H1 (cell line): ENCODE results near the gene ALDH5A1. TPM values are rescaled to one million over a fixed set of nuclear protein-coding genes. Genes with fewer than 3 reads are reported as not detected.

ENCODE experiments used
- CTCF ChIA-PET: fragments of 300-600 bp; sonication (Branson Sonifier 250); formaldehyde crosslinking; loops from one replicate; lab custom pipeline; 2021; ENCODE audit not compliant: partially characterized antibody; lab: Charles Lee
- POLR2A ChIA-PET: fragments of 300-600 bp; sonication (Branson Sonifier 250); formaldehyde crosslinking; loops from one replicate; lab custom pipeline; 2021; ENCODE audit warnings: inconsistent platforms; ENCODE audit not compliant: partially characterized antibody; lab: Charles Lee
- DNase-seq, 2 experiments: peaks; one replicate each; pipeline versions ENCODE4 v3.0.0 to v3.0.0-alpha.2; 2010 to 2022; ENCODE audit warnings: low spot score in 2 of 2, low read depth in 1 of 2, mixed read lengths in 1 of 2
- FAIRE-seq: peaks from 2 replicates; lab custom pipeline; 2011; peaks lifted over from hg19 to GRCh38; lab: Jason Lieb, UNC
- H2AFZ ChIP-seq: 2 replicates; pipeline ENCODE4 v1.8.1; 2012; ENCODE audit warnings: low read length, inconsistent platforms
- H2AK5ac ChIP-seq: 2 replicates; pipeline ENCODE4 v1.6.1; 2013; ENCODE audit warnings: low read depth, low read length
- H2BK120ac ChIP-seq: replicated peaks from 2 replicates; pipeline ENCODE3; 2013; ENCODE audit warnings: low read depth, low read length, inconsistent platforms
- H2BK12ac ChIP-seq: 2 replicates; pipeline ENCODE4 v1.6.1; 2013; ENCODE audit warnings: low read depth, low read length
- H2BK15ac ChIP-seq: 2 replicates; pipeline ENCODE4 v1.6.1; 2013; ENCODE audit warnings: low read length
- H2BK20ac ChIP-seq: 2 replicates; pipeline ENCODE4 v1.6.1; 2013; ENCODE audit warnings: low read length
- H2BK5ac ChIP-seq: 2 replicates; pipeline ENCODE4 v1.6.1; 2013; ENCODE audit warnings: low read depth, low read length
- H3K14ac ChIP-seq: 2 replicates; pipeline ENCODE4 v1.6.1; 2013; ENCODE audit warnings: inconsistent platforms; ENCODE audit not compliant: insufficient read length
- H3K18ac ChIP-seq: 2 replicates; pipeline ENCODE4 v1.6.1; 2013; ENCODE audit warnings: low read length; ENCODE audit errors: extremely low read depth
- H3K23ac ChIP-seq: 2 replicates; pipeline ENCODE4 v1.6.1; 2013; ENCODE audit warnings: inconsistent platforms; ENCODE audit not compliant: insufficient read length
- H3K23me2 ChIP-seq: 2 replicates; pipeline ENCODE4 v1.6.1; 2013; ENCODE audit warnings: low read depth, low read length
- H3K27ac ChIP-seq: 2 replicates; pipeline ENCODE4 v1.6.1; 2011; ENCODE audit warnings: low read depth, low read length, inconsistent platforms
- H3K27me3 ChIP-seq, 4 experiments: replicated peaks in 1 of 4; 1 replicate in 1 of 4; 2 replicates in 3 of 4; pipeline versions ENCODE4 v1.6.1 to v1.8.1; 2011 to 2013; ENCODE audit warnings: low read length in 3 of 4, mild to moderate bottlenecking in 3 of 4, inconsistent platforms in 2 of 4, mixed read lengths in 2 of 4, moderate library complexity in 1 of 4; ENCODE audit not compliant: control insufficient read depth in 3 of 4, insufficient read depth in 3 of 4; ENCODE audit errors: extremely low read depth in 1 of 4
- H3K36me3 ChIP-seq, 4 experiments: 2 replicates each; pipeline versions ENCODE4 v1.6.1 to v1.8.1; 2011 to 2013; ENCODE audit warnings: mild to moderate bottlenecking in 4 of 4, low read length in 3 of 4, moderate library complexity in 2 of 4, control low read depth in 1 of 4, inconsistent platforms in 1 of 4; ENCODE audit not compliant: insufficient read depth in 4 of 4, control insufficient read depth in 2 of 4
- H3K4ac ChIP-seq: replicated peaks from 2 replicates; pipeline ENCODE3; 2013; ENCODE audit warnings: low read length, low read depth, mixed read lengths, inconsistent platforms; ENCODE audit not compliant: insufficient read length
- H3K4me1 ChIP-seq, 4 experiments: replicated peaks in 1 of 4; 1 replicate in 1 of 4; 2 replicates in 3 of 4; pipeline versions ENCODE4 v1.6.1 to v1.8.1; 2011 to 2013; ENCODE audit warnings: low read length in 3 of 4, inconsistent platforms in 2 of 4, mixed read lengths in 1 of 4; ENCODE audit not compliant: insufficient read depth in 4 of 4, control insufficient read depth in 3 of 4
- H3K4me2 ChIP-seq, 2 experiments: 2 replicates each; pipeline versions ENCODE4 v1.6.1 to v1.8.1; 2011 to 2013; ENCODE audit warnings: low read depth in 2 of 2, low read length in 2 of 2, control low read depth in 1 of 2, inconsistent platforms in 1 of 2, mild to moderate bottlenecking in 1 of 2; ENCODE audit not compliant: insufficient read depth in 1 of 2
- H3K4me3 ChIP-seq, 4 experiments: fragments of 200-600, 300-600 bp in 1 of 4; sonication (generic), shearing (Covaris generic), sonication (Bioruptor Twin) in 1 of 4; 2 replicates each; pipeline versions ENCODE4 v1.5.1 to v1.8.1; 2011 to 2016; ENCODE audit warnings: low read length in 4 of 4, low read depth in 3 of 4, control low read depth in 2 of 4, inconsistent platforms in 2 of 4, mild to moderate bottlenecking in 2 of 4, mixed read lengths in 1 of 4, moderate library complexity in 1 of 4; ENCODE audit not compliant: insufficient read depth in 2 of 4; ENCODE audit errors: extremely low read depth in 1 of 4
- H3K56ac ChIP-seq: replicated peaks from 2 replicates; pipeline ENCODE3; 2013; ENCODE audit warnings: low read depth, mild to moderate bottlenecking, mixed read lengths, low read length, inconsistent platforms; ENCODE audit not compliant: insufficient read length
- H3K79me1 ChIP-seq: 2 replicates; pipeline ENCODE4 v1.6.1; 2013; ENCODE audit warnings: low read depth, low read length, control low read depth
- H3K79me2 ChIP-seq, 2 experiments: 2 replicates each; pipeline versions ENCODE4 v1.6.1 to v1.8.1; 2012 to 2013; ENCODE audit warnings: low read length in 2 of 2, mild to moderate bottlenecking in 2 of 2, inconsistent platforms in 1 of 2; ENCODE audit not compliant: insufficient read depth in 2 of 2, control insufficient read depth in 1 of 2
- H3K9ac ChIP-seq, 4 experiments: replicated peaks in 1 of 4; 1 replicate in 1 of 4; 2 replicates in 3 of 4; pipeline versions ENCODE4 v1.6.1 to v1.8.1; 2011 to 2013; ENCODE audit warnings: low read depth in 3 of 4, low read length in 3 of 4, control low read depth in 2 of 4, mild to moderate bottlenecking in 2 of 4, moderate library complexity in 2 of 4, inconsistent platforms in 1 of 4; ENCODE audit errors: extremely low read depth in 1 of 4
- H3K9me3 ChIP-seq, 2 experiments: 2 replicates each; pipeline versions ENCODE4 v1.6.1 to v1.8.1; 2012 to 2013; ENCODE audit warnings: mild to moderate bottlenecking in 2 of 2, moderate library complexity in 2 of 2, control low read depth in 1 of 2, inconsistent platforms in 1 of 2, low read depth in 1 of 2, low read length in 1 of 2, mixed read lengths in 1 of 2; ENCODE audit not compliant: insufficient read depth in 2 of 2
- H4K20me1 ChIP-seq, 2 experiments: replicated peaks in 1 of 2; 2 replicates each; pipeline versions ENCODE3 to v1.8.1; 2011 to 2013; ENCODE audit warnings: inconsistent platforms in 2 of 2, low read length in 2 of 2, mild to moderate bottlenecking in 1 of 2; ENCODE audit not compliant: insufficient read depth in 2 of 2, control insufficient read depth in 1 of 2
- H4K5ac ChIP-seq: 2 replicates; pipeline ENCODE4 v1.6.1; 2013; ENCODE audit warnings: low read length, low read depth, mixed read lengths, inconsistent platforms; ENCODE audit not compliant: insufficient read length
- H4K8ac ChIP-seq: 2 replicates; pipeline ENCODE4 v1.8.0; 2013; ENCODE audit warnings: mild to moderate bottlenecking, moderate library complexity, low read length, inconsistent platforms; ENCODE audit not compliant: insufficient read depth; ENCODE audit errors: extremely low read depth
- H4K91ac ChIP-seq: replicated peaks from 2 replicates; pipeline ENCODE3; 2013; ENCODE audit warnings: low read length, mixed read lengths, inconsistent platforms; ENCODE audit not compliant: insufficient read length
- CHD2 ChIP-seq: IDR thresholded peaks from 2 replicates; pipeline ENCODE4 v1.6.1; 2012; ENCODE audit warnings: low read length, improper control_type of control experiment
- CREB1 ChIP-seq: IDR thresholded peaks from 2 replicates; pipeline ENCODE4 v1.6.1; 2012; ENCODE audit warnings: inconsistent platforms
- E2F6 ChIP-seq: IDR thresholded peaks from 2 replicates; pipeline ENCODE4 v1.6.1; 2012; ENCODE audit warnings: inconsistent platforms
- GTF2F1 ChIP-seq: IDR thresholded peaks from 2 replicates; pipeline ENCODE4 v1.6.1; 2012; ENCODE audit warnings: low read depth, low read length, improper control_type of control experiment, borderline replicate concordance
- HDAC6 ChIP-seq: IDR thresholded peaks from one replicate; pipeline ENCODE4 v1.7.1; 2012; ENCODE audit warnings: low read depth, mild to moderate bottlenecking, inconsistent platforms, low read length, moderate library complexity
- JUN ChIP-seq: IDR thresholded peaks from 2 replicates; pipeline ENCODE4 v1.6.1; 2011; ENCODE audit warnings: low read depth, mild to moderate bottlenecking, improper control_type of control experiment, low read length
- KDM4A ChIP-seq: IDR thresholded peaks from one replicate; pipeline ENCODE4 v1.7.1; 2012; ENCODE audit warnings: low read depth, mild to moderate bottlenecking, moderate library complexity, low read length, inconsistent platforms; ENCODE audit not compliant: severe bottlenecking
- KDM5A ChIP-seq: fragments of 200-600 bp; IDR thresholded peaks from 2 replicates; pipeline ENCODE4 v1.7.1; 2012; ENCODE audit warnings: mild to moderate bottlenecking, low read length, inconsistent platforms, mixed read lengths
- MAFK ChIP-seq: IDR thresholded peaks from 2 replicates; pipeline ENCODE4 v1.6.1; 2012; ENCODE audit warnings: low read depth, mild to moderate bottlenecking, improper control_type of control experiment, low read length
- SP1 ChIP-seq: IDR thresholded peaks from 2 replicates; pipeline ENCODE4 v1.6.1; 2011; ENCODE audit warnings: low read depth, low read length
- TCF12 ChIP-seq: IDR thresholded peaks from 2 replicates; pipeline ENCODE4 v1.6.1; 2011; ENCODE audit warnings: low read depth, mild to moderate bottlenecking, low read length
- WGBS, 2 experiments: shearing (Covaris generic) in 1 of 2; methylation state at CpG; one replicate each; pipeline versions ENCODE4 v1.1.6 to v1.1.7; 2013 to 2015; ENCODE audit warnings: low lambda C conversion rate in 2 of 2, mixed read lengths in 2 of 2, inconsistent platforms in 1 of 2, low coverage in 1 of 2, missing lambda C conversion rate in 1 of 2; ENCODE audit not compliant: insufficient replicate concordance in 2 of 2, insufficient coverage in 1 of 2, insufficient read length in 1 of 2; ENCODE audit errors: extremely low coverage in 1 of 2, missing lambda C conversion rate in 1 of 2; 5-methylcytosine and 5-hydroxymethylcytosine counted together
- polyA plus RNA-seq, 7 experiments: library from polyadenylated mRNA; depleted of rRNA in 3 of 7; stranded (reverse) in 5 of 7; unstranded in 2 of 7; fragments of >200 nt in 5 of 7; fragments of 200-250 nt in 2 of 7; gene quantifications; 1 replicate in 5 of 7; 2 replicates in 1 of 7; 4 replicates in 1 of 7; pipeline versions ENCODE4 v1.2.1 to v1.2.3, GENCODE V29; 2011 to 2013; ENCODE audit warnings: missing spikeins in 2 of 7, mixed read lengths in 2 of 7
- total RNA-seq: library from RNA; stranded (reverse); fragmentation: NEBNext Ultra II Directional; extraction: Animal tissue kit (Norgen Biotek cat#: 25700); gene quantifications from 2 replicates; pipeline ENCODE4 v1.2.1, GENCODE V29; 2021

The ALDH5A1 gene
- total and polyA plus RNA-seq, 2 of the 8 experiments (the other 6 are each of a cell fraction or from before 2014, with no cell fraction given): 1.5 to 2.4 TPM

GRCh38 chr6:24546439-24546838, 51.7 kb downstream of the ALDH5A1 start:
- ChIA-PET POLR2A (no interaction called here), CTCF (interaction anchor here (0.6 to 2.7 kb wide), 13 partner anchors 8 to 472 kb away, joined by 3 to 37 read pairs (median 5); no protein-coding TSS in a partner anchor)
- no peak overlapping the region for H3K4me3 ChIP-seq
- H3K18ac ChIP-seq: no peak overlapping the region
- FAIRE-seq (no peak), DNase-seq (no peak)
- H4K91ac ChIP-seq: no peak overlapping the region
- H4K8ac ChIP-seq: no peak overlapping the region
- no peak overlapping the region for H3K23ac ChIP-seq
- no peak for TF ChIP-seq HDAC6
- no peak for TF ChIP-seq CHD2
- no peak for TF ChIP-seq E2F6
- no peak for TF ChIP-seq KDM4A
- TF ChIP-seq KDM5A: no peak
- no peak for TF ChIP-seq JUN
- TF ChIP-seq CREB1: no peak
- TF ChIP-seq TCF12: no peak
- no peak for TF ChIP-seq GTF2F1
- TF ChIP-seq MAFK: no peak
- no peak for TF ChIP-seq SP1
- no peak overlapping the region for H2BK20ac ChIP-seq
- H3K9ac ChIP-seq: no peak overlapping the region
- no peaks in the 10 kb centered on the region for H3K79me1 ChIP-seq
- no peaks in the 10 kb centered on the region for H3K79me2 ChIP-seq
- H4K5ac ChIP-seq: no peak overlapping the region
- WGBS, 2 experiments: 85% methylated on average over 7 of the region's 7 CpGs; no CpG with 5 or more reads in 1 of the 2 experiments
- no peak overlapping the region for H2BK15ac ChIP-seq
- H3K4me2 ChIP-seq: no peak overlapping the region
- H2BK120ac ChIP-seq: no peak overlapping the region
- no peak overlapping the region for H3K56ac ChIP-seq
- no peaks in the 10 kb centered on the region for H3K4me1 ChIP-seq
- no peak overlapping the region for H3K4ac ChIP-seq
- no peaks in the 10 kb centered on the region for H3K27me3 ChIP-seq
- H3K9me3 ChIP-seq: no peaks in the 10 kb centered on the region
- no peak overlapping the region for H2BK5ac ChIP-seq
- no peak overlapping the region for H2AFZ ChIP-seq
- no peak overlapping the region for H3K14ac ChIP-seq
- H3K27ac ChIP-seq: no peak overlapping the region
- H3K23me2 ChIP-seq: no peaks in the 10 kb centered on the region
- no peak overlapping the region for H2BK12ac ChIP-seq
- H3K36me3 ChIP-seq: no peaks in the 10 kb centered on the region
- no peak overlapping the region for H2AK5ac ChIP-seq
- no peaks in the 10 kb centered on the region for H4K20me1 ChIP-seq
